NCI-H1048 (cell line): ENCODE measurements around the gene WBP1L.
"Not testable (repeated sequence)": the region's sequence is repeated elsewhere in the genome, so short reads cannot be mapped to it uniquely, and the experiment has no call there.

Experiments used
- DNase-seq: peaks from one replicate; lab custom pipeline; 2025; lab: John Stamatoyannopoulos, UW

Gene WBP1L

DNA sequence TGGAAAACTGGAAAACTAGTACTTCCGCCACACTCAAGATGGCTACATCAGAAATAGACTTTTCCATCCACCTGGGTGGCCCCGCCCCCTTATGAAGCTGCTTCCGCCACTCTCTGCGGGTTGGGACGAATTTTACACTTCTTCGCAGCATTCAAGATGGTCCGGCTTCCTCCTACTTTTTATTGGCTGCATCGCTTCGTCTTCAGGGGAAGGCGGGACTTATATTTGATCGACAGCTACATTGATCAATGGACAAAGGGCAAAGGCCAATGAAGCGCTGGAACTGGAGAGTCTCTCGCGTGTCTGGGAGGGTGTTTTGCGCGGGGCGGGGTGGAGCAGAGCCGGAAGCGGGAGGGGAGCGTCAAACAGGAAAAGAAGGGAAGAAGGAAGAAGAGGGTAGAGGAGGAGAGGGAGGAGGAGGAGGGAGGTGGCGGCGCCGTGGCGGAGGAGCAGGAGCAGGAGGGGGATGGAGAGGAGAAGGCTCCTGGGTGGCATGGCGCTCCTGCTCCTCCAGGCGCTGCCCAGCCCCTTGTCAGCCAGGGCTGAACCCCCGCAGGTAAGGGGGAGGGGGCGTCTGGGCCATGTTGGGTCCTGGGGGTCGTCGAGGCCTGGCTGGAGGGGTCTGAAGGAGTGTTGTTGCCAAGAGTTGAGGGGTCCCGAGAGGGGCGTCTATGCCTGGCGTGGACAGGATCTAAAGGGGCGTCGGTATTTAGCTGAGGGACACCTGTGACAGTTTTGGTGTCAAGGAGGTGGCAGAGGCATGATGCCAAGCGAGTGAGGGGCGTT lies at the start of gene WBP1L:
WBP1L (plus strand) TSS at position 361 of the 786 bp plus-strand sequence; CDS start at position 467, 106 bp downstream.
- peak; percentile 95 for DNase-seq

DNA sequence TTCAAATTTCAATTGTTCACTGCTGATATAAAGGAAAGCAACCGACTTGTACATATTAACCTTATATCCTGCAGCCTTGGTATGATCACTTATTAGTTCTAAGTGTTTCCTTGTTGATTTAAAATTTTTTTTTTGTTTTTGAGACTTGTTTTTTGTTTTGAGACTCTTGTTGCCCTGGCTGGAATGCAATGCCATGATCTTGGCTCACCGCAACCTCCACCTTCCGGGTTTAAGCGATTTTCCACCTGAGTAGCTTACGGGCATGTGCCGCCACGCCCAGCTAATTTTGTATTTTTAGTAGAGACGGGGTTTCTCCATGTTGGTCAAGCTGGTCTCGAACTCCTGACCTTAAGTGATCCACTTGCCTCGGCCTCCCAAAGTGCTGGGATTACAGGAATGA lies 48.3 kb upstream of the WBP1L start:
- not testable (repeated sequence) for DNase-seq

GRCh38 chr10:102696736-102697135 lies 47.0 kb upstream of the WBP1L start:
- no peak for DNase-seq

GRCh38 chr10:102698894-102699293 lies 44.9 kb upstream of the WBP1L start:
- DNase-seq = no peak

DNA sequence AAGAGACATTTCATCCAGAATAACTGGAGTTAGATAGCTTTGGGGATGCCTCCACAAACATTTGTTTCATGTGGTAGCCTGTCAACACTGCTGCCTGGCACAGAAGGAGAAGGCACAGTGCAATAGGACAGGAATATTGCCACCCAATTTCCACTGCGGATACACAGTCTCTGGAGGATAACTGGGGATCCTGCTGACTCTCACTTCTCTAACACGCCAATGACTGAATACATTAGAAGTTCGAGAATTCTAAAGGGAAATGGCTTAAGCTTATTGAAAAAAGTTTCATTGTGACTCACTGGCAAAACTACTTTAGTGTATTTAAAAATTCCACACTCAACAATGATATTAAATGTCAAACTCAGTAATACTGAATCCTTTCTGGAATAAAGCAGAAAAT lies 42.5 kb upstream of the WBP1L start:
- no peak for DNase-seq

DNA sequence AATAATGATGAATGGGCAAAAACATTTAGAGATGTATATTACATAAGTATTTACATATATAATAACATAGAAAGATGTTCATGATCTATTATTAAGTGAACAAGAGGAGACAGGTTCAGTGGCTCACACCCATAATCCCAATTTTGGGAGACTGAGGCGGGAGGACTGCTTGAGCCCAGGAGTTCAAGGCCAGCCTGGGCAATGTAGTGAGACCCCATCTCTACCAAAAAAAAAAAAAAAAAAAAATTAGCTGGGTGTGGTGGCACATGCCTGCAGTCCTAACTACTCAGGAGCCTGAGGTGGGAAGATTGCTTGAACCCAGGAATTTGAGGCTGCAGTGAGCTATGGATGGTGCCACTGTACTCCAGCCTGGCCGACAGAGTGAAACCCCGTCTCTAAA lies 42.0 kb upstream of the WBP1L start:
- DNase-seq = no peak

- DNase-seq = no peak
Observed at GRCh38 chr10:102702742-102703141, 41.0 kb upstream of the WBP1L start.

DNA sequence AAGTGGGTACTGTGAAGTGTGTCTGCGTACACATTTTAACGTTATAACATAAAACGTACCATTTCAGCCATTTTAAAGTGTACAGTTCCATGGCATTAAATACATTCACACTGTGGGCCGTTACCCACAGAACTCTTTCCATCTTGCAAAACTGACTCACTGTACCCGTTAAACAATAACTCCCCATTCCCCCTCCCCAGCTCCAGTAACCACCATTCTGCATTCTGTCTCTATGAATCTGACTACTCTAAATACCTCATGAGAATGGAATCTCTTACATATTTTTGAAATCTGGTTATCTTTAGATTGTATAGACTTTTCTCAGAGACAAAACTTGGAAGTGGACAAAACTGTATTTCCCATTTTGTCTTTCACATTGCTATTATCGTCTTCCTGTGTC lies 38.8 kb upstream of the WBP1L start:
- DNase-seq = no peak

DNA sequence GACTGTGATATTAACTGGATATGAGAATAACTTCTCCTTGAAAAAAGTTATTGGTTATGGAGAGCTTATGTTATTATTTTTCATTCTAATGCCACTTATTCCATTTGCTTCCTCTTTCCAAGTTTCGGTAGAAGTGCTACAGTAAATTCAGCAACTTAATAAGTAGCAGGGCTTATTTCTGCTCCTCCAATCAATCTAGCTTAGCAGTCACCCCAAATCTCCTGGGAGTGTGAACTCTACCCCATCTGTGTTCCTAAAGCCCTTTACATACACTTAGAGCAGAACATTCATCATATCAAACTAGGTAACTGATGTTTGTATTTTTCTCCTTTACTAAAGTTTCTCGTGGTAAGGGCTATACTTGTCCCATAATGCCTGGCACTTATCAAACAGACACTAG lies 38.2 kb upstream of the WBP1L start:
- DNase-seq = no peak

- DNase-seq = no peak
Observed at GRCh38 chr10:102710609-102711008, 33.1 kb upstream of the WBP1L start.

- no peak for DNase-seq
Observed at GRCh38 chr10:102712089-102712488, 31.7 kb upstream of the WBP1L start.

GRCh38 chr10:102712843-102713538 lies 30.8 kb upstream of the WBP1L start:
- DNase-seq = no peak

- DNase-seq = no peak
Observed at GRCh38 chr10:102713539-102713813, 30.3 kb upstream of the WBP1L start.

GRCh38 chr10:102713814-102714620 lies 29.7 kb upstream of the WBP1L start, which contains the start of gene ARL3:
Gene ARL3 (minus strand): TSS chr10:102714397. CDS start chr10:102714275, 122 bp downstream.
- peak; percentile 91 for DNase-seq

GRCh38 chr10:102714621-102715455 lies 28.9 kb upstream of the WBP1L start, which contains the start of gene SFXN2:
Gene SFXN2 (plus strand): TSS chr10:102714636. CDS start chr10:102726637, 12,001 bp downstream.
- no peak for DNase-seq

- DNase-seq = no peak
Observed at GRCh38 chr10:102715880-102716279, 27.9 kb upstream of the WBP1L start.

GRCh38 chr10:102716900-102717565 lies 26.7 kb upstream of the WBP1L start:
- not testable (repeated sequence) for DNase-seq

DNA sequence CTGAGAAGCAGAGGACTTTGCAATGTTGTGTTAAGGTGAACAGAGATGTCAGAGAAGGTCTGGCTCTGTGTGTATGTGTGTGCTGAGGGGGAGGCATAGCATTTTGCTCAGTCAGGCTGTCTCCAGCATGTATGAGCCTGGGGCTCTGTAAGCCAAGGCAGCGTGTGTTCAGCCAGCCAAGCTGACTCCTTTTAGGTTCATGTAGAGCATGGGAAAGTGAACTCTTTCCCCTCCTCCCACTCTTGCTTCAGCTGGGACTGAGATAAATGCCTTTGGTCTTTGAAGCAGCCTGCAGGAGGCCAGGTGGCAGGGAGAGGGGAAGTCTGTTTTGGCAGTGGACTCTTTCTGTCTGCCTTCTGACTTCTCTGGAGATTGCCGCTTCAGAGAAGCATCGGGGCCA lies 25.5 kb upstream of the WBP1L start:
- DNase-seq = no peak

GRCh38 chr10:102720337-102720736 lies 23.4 kb upstream of the WBP1L start:
- DNase-seq = no peak

DNA sequence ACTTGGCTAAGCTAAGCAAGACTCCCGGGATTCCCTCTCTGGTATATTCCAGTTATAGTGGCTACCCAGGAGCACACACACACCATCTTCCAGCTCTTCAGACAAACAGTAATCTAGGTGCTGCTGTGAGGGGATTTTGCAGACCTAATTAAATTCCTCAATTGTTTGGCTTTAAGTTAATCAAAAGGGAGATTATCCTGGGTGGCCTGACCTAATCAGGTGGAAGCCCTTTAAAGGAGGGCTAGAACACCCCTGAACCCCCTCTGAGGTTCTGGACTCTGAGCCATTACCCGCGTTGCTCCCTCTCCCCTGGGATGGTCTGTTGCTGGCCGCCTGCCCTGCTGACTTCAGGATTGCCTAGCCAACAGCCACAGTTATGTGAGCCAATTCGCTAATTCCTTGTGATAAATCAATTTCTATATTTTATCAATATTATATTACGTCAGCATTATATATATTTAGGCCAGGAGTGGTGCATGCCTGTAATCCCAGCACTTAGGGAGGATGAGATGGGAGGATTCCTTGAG lies 22.9 kb upstream of the WBP1L start:
- no peak for DNase-seq

GRCh38 chr10:102721954-102722353 lies 21.8 kb upstream of the WBP1L start:
- DNase-seq = no peak
